ENCODE measurements around the gene TMEM135. TPM values are rescaled to one million over a fixed set of nuclear protein-coding genes. Genes with fewer than 3 reads are reported as not detected.
A peak's percentile ranks its signal among the peaks of the same experiment; 100 is the strongest.

TMEM135 gene
- total RNA-seq, 4 donors from 2014 or later, result 7.9 to 38.7 (median 18.9) TPM

- H3K4me1 ChIP-seq, result peaks cover 0 to 5% of the 10 kb centered on the region in 2 donors
- intact Hi-C loops (cut with DNase I; ENCODE audit: low total_unique reads), result no loop called here
- no peak overlapping the region for H3K27ac ChIP-seq
- H3K4me3 ChIP-seq, result no peak overlapping the region
- TF ChIP-seq CTCF (IDR thresholded peaks at IDR 0.05 in 4 of 5, conservative IDR thresholded peaks at IDR 0.05 in 1 of 5) (no peak), POLR2A (IDR thresholded peaks at IDR 0.05) (no peak)
- ATAC-seq (no peak), DNase-seq (no peak)
- in situ Hi-C loops (cut with MboI; ENCODE audit: low sequenced_read_pairs in 4 of 4), result no loop called here
- H3K36me3 ChIP-seq, result no peaks in the 10 kb centered on the region
- no peaks in the 10 kb centered on the region for H3K27me3 ChIP-seq
- H3K9me3 ChIP-seq, result no peaks in the 10 kb centered on the region
Measured at GRCh38 chr11:87329172-87329571, 291.4 kb downstream of the TMEM135 start.

- intact Hi-C loops (cut with DNase I; ENCODE audit: low total_unique reads), result no loop called here
- peaks cover 0 to 5% of the 10 kb centered on the region in 2 donors for H3K4me1 ChIP-seq
- no peaks in the 10 kb centered on the region for H3K27me3 ChIP-seq
- in situ Hi-C loops (cut with MboI; ENCODE audit: low sequenced_read_pairs in 4 of 4), result no loop called here
- H3K36me3 ChIP-seq, result no peaks in the 10 kb centered on the region
- no peak overlapping the region for H3K4me3 ChIP-seq
- H3K9me3 ChIP-seq, result no peaks in the 10 kb centered on the region
- no peak for TF ChIP-seq POLR2A (IDR thresholded peaks at IDR 0.05)
- TF ChIP-seq CTCF (IDR thresholded peaks at IDR 0.05 in 4 of 5, conservative IDR thresholded peaks at IDR 0.05 in 1 of 5), result no peak
- DNase-seq, result no peak
- ATAC-seq, result peak in 1 of 2 donors; percentile 63
- peak overlapping the region in 3 of 4 donors; percentile 34 to 47 (median 37) for H3K27ac ChIP-seq
Measured at GRCh38 chr11:87330187-87330601, 292.5 kb downstream of the TMEM135 start.

- Histone ChIP-seq H3K27me3 (no peaks in the 10 kb centered on the region), H3K9me3 (no peaks in the 10 kb centered on the region), H3K4me3 (no peak overlapping the region), H3K36me3 (no peaks in the 10 kb centered on the region), H3K27ac (peak overlapping the region in 3 of 4 donors; percentile 34 to 47 (median 37)), H3K4me1 (peaks cover 0 to 5% of the 10 kb centered on the region in 2 donors)
- intact Hi-C loops (cut with DNase I; ENCODE audit: low total_unique reads), result no loop called here
- peak; percentile 44 to 68 for ATAC-seq
- in situ Hi-C loops (cut with MboI; ENCODE audit: low sequenced_read_pairs in 4 of 4), result no loop called here
- TF ChIP-seq CTCF (IDR thresholded peaks at IDR 0.05 in 4 of 5, conservative IDR thresholded peaks at IDR 0.05 in 1 of 5), result no peak
- TF ChIP-seq POLR2A (IDR thresholded peaks at IDR 0.05), result no peak
- DNase-seq, result no peak
Measured at GRCh38 chr11:87331273-87331672, 293.5 kb downstream of the TMEM135 start.

GRCh38 chr11:87338046-87338639 is 300.4 kb downstream of the TMEM135 start:
- H3K36me3 ChIP-seq, result no peaks in the 10 kb centered on the region
- intact Hi-C loops (cut with DNase I; ENCODE audit: low total_unique reads) (no loop called here), in situ Hi-C loops (cut with MboI; ENCODE audit: low sequenced_read_pairs in 4 of 4) (no loop called here)
- H3K27ac ChIP-seq, result no peak overlapping the region
- no peaks in the 10 kb centered on the region for H3K27me3 ChIP-seq
- TF ChIP-seq CTCF (IDR thresholded peaks at IDR 0.05 in 4 of 5, conservative IDR thresholded peaks at IDR 0.05 in 1 of 5), result no peak
- no peak for TF ChIP-seq POLR2A (IDR thresholded peaks at IDR 0.05)
- H3K4me3 ChIP-seq, result no peak overlapping the region
- ATAC-seq, result no peak
- no peak for DNase-seq
- no peaks in the 10 kb centered on the region for H3K4me1 ChIP-seq
- peaks cover 0 to 21% (median 0%) of the 10 kb centered on the region in 3 donors for H3K9me3 ChIP-seq

GRCh38 chr11:87339416-87339815 is 301.7 kb downstream of the TMEM135 start:
- Histone ChIP-seq H3K9me3 (peaks cover 0 to 21% (median 0%) of the 10 kb centered on the region in 3 donors), H3K27ac (no peak overlapping the region), H3K4me1 (no peaks in the 10 kb centered on the region), H3K4me3 (no peak overlapping the region), H3K36me3 (no peaks in the 10 kb centered on the region), H3K27me3 (no peaks in the 10 kb centered on the region)
- no peak for ATAC-seq
- in situ Hi-C loops (cut with MboI; ENCODE audit: low sequenced_read_pairs in 4 of 4), result no loop called here
- TF ChIP-seq POLR2A (IDR thresholded peaks at IDR 0.05) (no peak), CTCF (IDR thresholded peaks at IDR 0.05 in 4 of 5, conservative IDR thresholded peaks at IDR 0.05 in 1 of 5) (no peak)
- intact Hi-C loops (cut with DNase I; ENCODE audit: low total_unique reads), result no loop called here
- no peak for DNase-seq

All from gastrocnemius medialis (tissue), 4 donors.